ENCODE measurements around the gene XNDC1N. TPM values are rescaled to one million over a fixed set of nuclear protein-coding genes. Genes with fewer than 3 reads are reported as not detected.

XNDC1N gene
- total and polyA plus RNA-seq, 5 donors from 2014 or later, result 4.7 to 21.7 (median 7.7) TPM

DNA sequence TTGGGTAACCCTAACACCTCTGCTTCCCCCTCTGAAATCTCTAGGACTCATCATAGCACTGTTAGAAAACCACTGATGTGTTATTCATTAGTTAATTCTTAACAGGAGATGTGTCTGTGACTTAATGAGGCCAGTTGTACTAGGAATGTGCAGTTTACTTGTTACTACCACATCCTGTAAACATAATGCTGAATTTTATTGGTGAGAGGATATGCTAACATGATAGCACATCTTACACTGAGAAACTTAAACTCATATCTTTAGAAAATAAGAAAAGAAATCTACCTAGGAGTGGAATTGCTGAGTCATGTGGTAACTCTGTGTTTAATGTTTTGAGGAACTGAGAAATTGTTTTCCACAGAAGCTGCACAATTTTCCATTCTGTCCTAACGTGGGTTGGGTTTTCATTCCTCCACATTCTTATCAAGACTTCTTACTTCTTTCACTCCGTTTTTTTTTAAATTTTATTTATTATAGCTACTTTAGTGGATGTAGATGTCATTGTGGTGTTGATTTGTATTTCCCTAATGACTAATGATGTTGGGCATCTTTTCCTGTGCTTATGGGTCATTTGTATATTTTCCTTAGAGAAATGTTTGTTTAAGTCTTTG lies 34.1 kb upstream of the XNDC1N start:
- Histone ChIP-seq H3K36me3 (ENCODE audit: control insufficient read depth, insufficient read depth, low read length) (peaks cover 30% of the 10 kb centered on the region), H3K9me3 (ENCODE audit: control insufficient read depth in 2 of 2, low read length in 2 of 2) (no peaks in the 10 kb centered on the region), H3K4me3 (ENCODE audit: low read depth, low read length) (no peak overlapping the region), H3K27ac (ENCODE audit: insufficient read depth, low read length, poor library complexity, severe bottlenecking) (no peak overlapping the region), H3K27me3 (ENCODE audit: control insufficient read depth, insufficient read depth, low read length) (no peaks in the 10 kb centered on the region), H3K4me1 (ENCODE audit: control insufficient read depth, insufficient read depth, low read length, poor library complexity, severe bottlenecking) (no peaks in the 10 kb centered on the region)
- peaks cover under 1 to 5% (median 5%) of the 10 kb centered on the region in 4 donors for H3K4me1 Mint-ChIP-seq
- no peak overlapping the region for H3K4me3 Mint-ChIP-seq
- H3K36me3 Mint-ChIP-seq, result peaks cover 23% of the 10 kb centered on the region
- no peaks in the 10 kb centered on the region for H3K27me3 Mint-ChIP-seq
- peaks cover 0 to 4% (median 0%) of the 10 kb centered on the region in 7 donors for H3K9me3 Mint-ChIP-seq
- ATAC-seq (ENCODE audit: low read depth in 2 of 2) (no peak), DNase-seq (peak in 1 of 3 donors; percentile 30)
- H3K27ac Mint-ChIP-seq, result no peak overlapping the region

DNA sequence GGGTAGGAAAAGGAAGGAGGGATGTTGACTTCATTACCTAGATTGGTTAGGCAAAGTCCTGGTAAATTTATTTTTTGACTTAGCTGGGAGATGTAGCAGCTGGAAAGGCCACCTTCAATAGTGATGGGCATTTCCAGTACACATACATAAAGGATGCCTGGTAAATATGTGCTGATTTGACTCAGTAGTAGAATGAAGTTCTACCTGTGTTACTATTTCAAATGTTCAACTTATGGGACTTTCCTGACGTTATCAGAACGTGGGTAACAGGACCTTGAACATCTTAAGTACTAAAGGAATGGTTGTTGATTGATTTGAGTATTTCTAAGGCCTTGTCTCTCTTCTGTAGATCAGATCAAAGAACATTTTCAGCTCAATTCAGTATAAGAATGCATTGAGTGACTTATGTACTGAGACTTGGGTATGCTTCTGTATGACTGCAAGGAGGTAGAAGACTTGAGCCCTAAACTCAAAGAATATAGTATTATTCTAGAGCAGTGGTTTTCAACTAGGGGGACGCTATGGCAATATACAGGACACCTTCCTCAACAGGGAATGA lies 27.6 kb upstream of the XNDC1N start:
- peaks cover 10 to 33% (median 22%) of the 10 kb centered on the region in 4 donors for H3K4me1 Mint-ChIP-seq
- Histone ChIP-seq H3K9me3 (ENCODE audit: control insufficient read depth in 2 of 2, low read length in 2 of 2) (no peaks in the 10 kb centered on the region), H3K4me1 (ENCODE audit: control insufficient read depth, insufficient read depth, low read length, poor library complexity, severe bottlenecking) (no peaks in the 10 kb centered on the region), H3K36me3 (ENCODE audit: control insufficient read depth, insufficient read depth, low read length) (peaks cover 9% of the 10 kb centered on the region), H3K27ac (ENCODE audit: insufficient read depth, low read length, poor library complexity, severe bottlenecking) (no peak overlapping the region), H3K4me3 (ENCODE audit: low read depth, low read length) (no peak overlapping the region), H3K27me3 (ENCODE audit: control insufficient read depth, insufficient read depth, low read length) (no peaks in the 10 kb centered on the region)
- no peak overlapping the region for H3K4me3 Mint-ChIP-seq
- DNase-seq, result no peak
- H3K36me3 Mint-ChIP-seq, result peaks cover 12% of the 10 kb centered on the region
- peak overlapping the region in 2 of 3 donors; percentile 17 to 56 for H3K27ac Mint-ChIP-seq
- no peak for ATAC-seq (ENCODE audit: low read depth in 2 of 2)
- H3K9me3 Mint-ChIP-seq, result peaks cover 0 to 3% (median 0%) of the 10 kb centered on the region in 7 donors
- no peaks in the 10 kb centered on the region for H3K27me3 Mint-ChIP-seq

DNA sequence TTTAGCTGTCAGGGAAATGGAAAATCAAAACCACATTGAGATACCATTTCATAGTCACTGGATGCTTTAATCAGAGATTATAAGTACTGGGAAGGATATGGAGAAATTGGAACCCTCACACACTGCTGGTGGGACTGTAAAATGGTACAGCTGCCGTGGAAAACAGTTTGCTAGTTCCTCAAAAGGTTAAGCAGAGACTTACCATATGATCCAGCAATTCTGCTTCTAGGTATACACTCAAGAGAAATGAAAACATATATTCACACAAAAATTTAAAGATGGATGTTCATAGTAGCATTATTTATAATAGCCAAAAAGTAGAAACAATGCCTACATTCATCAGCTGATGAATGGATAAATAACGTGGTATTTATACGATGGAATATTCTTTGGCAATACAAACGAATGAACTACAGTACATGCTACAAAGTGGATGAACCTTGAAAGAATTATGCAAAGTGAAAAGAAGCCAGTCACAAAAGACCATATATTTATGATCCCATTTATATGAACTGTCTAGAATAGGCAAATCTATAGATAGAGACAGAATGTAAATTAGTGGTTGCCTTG lies 23.4 kb upstream of the XNDC1N start:
- H3K4me1 ChIP-seq (ENCODE audit: control insufficient read depth, insufficient read depth, low read length, poor library complexity, severe bottlenecking), result no peaks in the 10 kb centered on the region
- Mint-ChIP-seq H3K27me3 (no peaks in the 10 kb centered on the region), H3K27ac (no peak overlapping the region), H3K9me3 (no peaks in the 10 kb centered on the region), H3K4me3 (no peak overlapping the region), H3K4me1 (peaks cover 7 to 30% (median 24%) of the 10 kb centered on the region in 4 donors), H3K36me3 (peaks cover 4% of the 10 kb centered on the region)
- H3K27ac ChIP-seq (ENCODE audit: insufficient read depth, low read length, poor library complexity, severe bottlenecking), result no peak overlapping the region
- H3K4me3 ChIP-seq (ENCODE audit: low read depth, low read length), result no peak overlapping the region
- DNase-seq (no peak), ATAC-seq (ENCODE audit: low read depth in 2 of 2) (no peak)
- no peaks in the 10 kb centered on the region for H3K36me3 ChIP-seq (ENCODE audit: control insufficient read depth, insufficient read depth, low read length)
- no peaks in the 10 kb centered on the region for H3K27me3 ChIP-seq (ENCODE audit: control insufficient read depth, insufficient read depth, low read length)
- H3K9me3 ChIP-seq (ENCODE audit: control insufficient read depth in 2 of 2, low read length in 2 of 2), result no peaks in the 10 kb centered on the region

DNA sequence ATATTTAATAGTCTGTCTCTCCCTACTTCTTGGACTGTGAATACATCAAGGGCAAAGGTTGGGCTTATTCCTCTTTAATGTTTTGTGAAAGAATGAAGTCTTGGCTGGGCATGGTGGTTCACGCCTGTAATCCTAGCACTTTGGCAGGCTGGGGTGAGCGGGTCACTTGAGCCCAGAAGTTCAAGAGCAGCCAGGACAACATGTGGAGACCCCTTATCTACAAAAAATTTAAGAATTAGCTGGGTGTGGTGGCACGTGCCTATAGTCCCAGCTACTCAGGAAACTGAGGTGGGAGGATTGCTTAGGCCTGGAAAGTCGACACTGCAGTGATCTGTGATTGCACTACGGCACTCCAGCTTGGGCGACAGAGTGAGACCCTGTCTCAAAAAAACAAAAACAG lies 20.6 kb upstream of the XNDC1N start:
- ATAC-seq (ENCODE audit: low read depth in 2 of 2), result no peak
- Histone ChIP-seq H3K36me3 (ENCODE audit: control insufficient read depth, insufficient read depth, low read length) (peaks cover 5% of the 10 kb centered on the region), H3K27ac (ENCODE audit: insufficient read depth, low read length, poor library complexity, severe bottlenecking) (no peak overlapping the region), H3K4me3 (ENCODE audit: low read depth, low read length) (no peak overlapping the region), H3K27me3 (ENCODE audit: control insufficient read depth, insufficient read depth, low read length) (no peaks in the 10 kb centered on the region), H3K4me1 (ENCODE audit: control insufficient read depth, insufficient read depth, low read length, poor library complexity, severe bottlenecking) (no peaks in the 10 kb centered on the region), H3K9me3 (ENCODE audit: control insufficient read depth in 2 of 2, low read length in 2 of 2) (no peaks in the 10 kb centered on the region)
- Mint-ChIP-seq H3K27ac (no peak overlapping the region), H3K9me3 (no peaks in the 10 kb centered on the region), H3K27me3 (no peaks in the 10 kb centered on the region), H3K36me3 (peaks cover 4% of the 10 kb centered on the region), H3K4me3 (no peak overlapping the region), H3K4me1 (peaks cover 0 to 21% (median 20%) of the 10 kb centered on the region in 4 donors)
- no peak for DNase-seq

DNA sequence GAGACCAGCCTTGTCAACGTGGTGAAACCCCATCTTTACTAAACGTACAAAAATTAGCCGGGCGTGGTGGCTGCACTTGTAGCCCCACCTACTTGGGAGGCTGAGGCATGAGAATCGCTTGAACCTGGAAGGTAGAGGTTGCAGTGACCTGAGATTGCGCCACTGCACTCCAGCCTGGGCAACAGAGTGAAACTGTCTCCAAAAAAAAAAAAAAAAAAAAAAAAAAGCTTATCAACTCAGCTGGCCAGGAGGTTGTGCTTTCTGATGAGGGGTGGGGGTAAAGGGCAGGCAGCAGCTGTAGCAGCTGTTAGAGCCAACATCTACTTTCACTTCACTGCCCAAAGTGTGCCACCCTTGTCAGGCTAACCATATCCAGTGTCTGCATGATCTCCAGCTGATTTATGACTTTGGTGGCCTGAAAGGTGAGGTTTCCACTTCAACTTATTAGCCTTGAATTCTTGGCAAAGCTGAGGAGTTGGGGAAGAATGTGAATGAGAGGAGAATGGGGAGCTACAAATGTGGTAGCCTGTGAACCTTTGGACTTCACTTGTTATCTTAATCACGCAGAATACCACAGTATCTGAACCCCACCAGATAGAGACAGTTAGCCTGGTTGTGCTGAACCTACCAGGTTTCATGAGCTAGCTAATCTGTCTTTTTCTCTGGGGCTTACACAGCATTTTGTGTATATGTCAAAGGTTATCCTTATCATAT lies 20.1 kb upstream of the XNDC1N start:
- DNase-seq (no peak), ATAC-seq (ENCODE audit: low read depth in 2 of 2) (no peak)
- Mint-ChIP-seq H3K27me3 (no peaks in the 10 kb centered on the region), H3K36me3 (peaks cover 7% of the 10 kb centered on the region), H3K4me1 (peaks cover 4 to 22% (median 22%) of the 10 kb centered on the region in 4 donors), H3K4me3 (no peak overlapping the region), H3K9me3 (no peaks in the 10 kb centered on the region), H3K27ac (no peak overlapping the region)
- H3K4me1 ChIP-seq (ENCODE audit: control insufficient read depth, insufficient read depth, low read length, poor library complexity, severe bottlenecking), result no peaks in the 10 kb centered on the region
- no peak overlapping the region for H3K27ac ChIP-seq (ENCODE audit: insufficient read depth, low read length, poor library complexity, severe bottlenecking)
- H3K4me3 ChIP-seq (ENCODE audit: low read depth, low read length), result no peak overlapping the region
- H3K36me3 ChIP-seq (ENCODE audit: control insufficient read depth, insufficient read depth, low read length), result peaks cover 5% of the 10 kb centered on the region
- H3K27me3 ChIP-seq (ENCODE audit: control insufficient read depth, insufficient read depth, low read length), result no peaks in the 10 kb centered on the region
- no peaks in the 10 kb centered on the region for H3K9me3 ChIP-seq (ENCODE audit: control insufficient read depth in 2 of 2, low read length in 2 of 2)

DNA sequence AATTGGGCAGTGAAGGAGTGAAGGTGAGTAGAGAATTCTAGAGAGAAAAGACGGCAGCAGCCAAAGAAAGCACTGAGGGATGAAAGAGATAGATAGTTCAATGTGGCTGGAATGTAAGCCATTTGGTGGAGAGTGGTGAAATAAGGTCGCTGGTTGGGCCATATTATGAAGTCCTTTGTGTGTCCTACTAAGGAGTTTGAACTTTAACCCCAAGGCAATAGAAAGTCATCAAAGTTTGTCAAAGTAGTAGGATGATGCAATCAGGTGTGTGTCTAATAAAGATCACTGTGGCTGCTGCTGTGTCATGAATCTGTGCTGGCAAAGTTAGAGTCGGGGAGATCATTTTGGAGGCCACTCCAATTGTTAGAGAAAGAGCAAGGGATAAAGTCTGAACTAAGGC lies 19.1 kb upstream of the XNDC1N start:
- H3K9me3 Mint-ChIP-seq, result no peaks in the 10 kb centered on the region
- peaks cover 8% of the 10 kb centered on the region for H3K36me3 Mint-ChIP-seq
- Histone ChIP-seq H3K27me3 (ENCODE audit: control insufficient read depth, insufficient read depth, low read length) (no peaks in the 10 kb centered on the region), H3K36me3 (ENCODE audit: control insufficient read depth, insufficient read depth, low read length) (peaks cover 5% of the 10 kb centered on the region), H3K4me3 (ENCODE audit: low read depth, low read length) (no peak overlapping the region), H3K9me3 (ENCODE audit: control insufficient read depth in 2 of 2, low read length in 2 of 2) (no peaks in the 10 kb centered on the region), H3K4me1 (ENCODE audit: control insufficient read depth, insufficient read depth, low read length, poor library complexity, severe bottlenecking) (no peaks in the 10 kb centered on the region), H3K27ac (ENCODE audit: insufficient read depth, low read length, poor library complexity, severe bottlenecking) (no peak overlapping the region)
- H3K27me3 Mint-ChIP-seq, result no peaks in the 10 kb centered on the region
- DNase-seq, result no peak
- peak overlapping the region in 1 of 3 donors; percentile 44 for H3K27ac Mint-ChIP-seq
- no peak for ATAC-seq (ENCODE audit: low read depth in 2 of 2)
- H3K4me3 Mint-ChIP-seq, result no peak overlapping the region
- H3K4me1 Mint-ChIP-seq, result peaks cover 6 to 30% (median 22%) of the 10 kb centered on the region in 4 donors

DNA sequence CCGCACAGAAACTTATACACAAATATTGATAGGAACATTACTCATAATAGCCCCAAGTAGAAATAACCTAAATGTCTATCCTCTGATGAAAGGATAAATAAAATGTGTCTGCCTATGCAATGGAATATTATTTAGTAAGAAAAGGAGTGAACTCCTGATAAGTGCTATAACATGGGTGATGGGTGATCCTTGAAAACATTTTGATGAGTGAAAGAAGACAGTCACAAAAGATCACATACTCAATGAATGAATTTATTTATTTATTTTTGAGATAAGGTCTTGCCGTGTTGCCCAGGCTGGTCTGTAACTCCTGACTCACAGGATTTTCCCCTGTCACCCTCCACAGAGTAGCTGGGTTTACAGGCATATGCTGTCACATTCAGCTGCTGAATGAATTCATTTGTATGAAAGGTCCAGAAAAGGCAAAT lies 17.8 kb upstream of the XNDC1N start:
- H3K36me3 ChIP-seq (ENCODE audit: control insufficient read depth, insufficient read depth, low read length), result peaks cover 5% of the 10 kb centered on the region
- peak overlapping the region in 1 of 3 donors; percentile 73 for H3K27ac Mint-ChIP-seq
- DNase-seq, result no peak
- no peak for ATAC-seq (ENCODE audit: low read depth in 2 of 2)
- H3K9me3 Mint-ChIP-seq, result no peaks in the 10 kb centered on the region
- no peaks in the 10 kb centered on the region for H3K27me3 ChIP-seq (ENCODE audit: control insufficient read depth, insufficient read depth, low read length)
- H3K4me3 ChIP-seq (ENCODE audit: low read depth, low read length), result no peak overlapping the region
- peaks cover 6 to 30% (median 22%) of the 10 kb centered on the region in 4 donors for H3K4me1 Mint-ChIP-seq
- peaks cover 8% of the 10 kb centered on the region for H3K36me3 Mint-ChIP-seq
- H3K27me3 Mint-ChIP-seq, result no peaks in the 10 kb centered on the region
- no peak overlapping the region for H3K27ac ChIP-seq (ENCODE audit: insufficient read depth, low read length, poor library complexity, severe bottlenecking)
- H3K9me3 ChIP-seq (ENCODE audit: control insufficient read depth in 2 of 2, low read length in 2 of 2), result no peaks in the 10 kb centered on the region
- H3K4me3 Mint-ChIP-seq, result no peak overlapping the region
- no peaks in the 10 kb centered on the region for H3K4me1 ChIP-seq (ENCODE audit: control insufficient read depth, insufficient read depth, low read length, poor library complexity, severe bottlenecking)

Data from CD4-positive, CD25-positive, alpha-beta regulatory T cell (primary cell).